Calu3 (cell line): Measurements from ENCODE around the gene SIGMAR1. TPM values are rescaled to one million over a fixed set of nuclear protein-coding genes. Genes with fewer than 3 reads are reported as not detected.

ENCODE experiments used
- BruUV-seq: library from RNA; stranded (reverse); fragments of 400-500 nt; replicated peaks from 2 replicates; lab custom pipeline; 2021; lab: Mats Ljungman, UMichigan
- CTCF ChIA-PET: fragments of 300-600 bp; sonication (Branson Sonifier 250); formaldehyde crosslinking; loops from one replicate; lab custom pipeline; 2022; ENCODE audit warnings: antibody characterized with exemption; lab: Charles Lee
- DNase-seq: peaks from one replicate; pipeline ENCODE4 v3.0.0; 2022
- H3K27ac Mint-ChIP-seq: one replicate; pipeline ENCODE4 v1.8.0; 2022; ENCODE audit warnings: mixed read lengths; ENCODE audit not compliant: unreplicated experiment
- H3K27me3 Mint-ChIP-seq: one replicate; pipeline ENCODE4 v1.8.0; 2022; ENCODE audit warnings: mixed read lengths; ENCODE audit not compliant: unreplicated experiment
- H3K36me3 Mint-ChIP-seq: one replicate; pipeline ENCODE4 v1.8.0; 2022; ENCODE audit warnings: mild to moderate bottlenecking, moderate library complexity, mixed read lengths; ENCODE audit not compliant: insufficient read depth, unreplicated experiment
- H3K4me1 Mint-ChIP-seq: one replicate; pipeline ENCODE4 v1.8.0; 2022; ENCODE audit warnings: mild to moderate bottlenecking, low read depth, mixed read lengths; ENCODE audit not compliant: unreplicated experiment
- H3K4me3 Mint-ChIP-seq: one replicate; pipeline ENCODE4 v1.8.0; 2022; ENCODE audit warnings: mild to moderate bottlenecking, low read depth, moderate library complexity, mixed read lengths; ENCODE audit not compliant: unreplicated experiment
- H3K9me3 Mint-ChIP-seq: one replicate; pipeline ENCODE4 v1.8.0; 2022; ENCODE audit warnings: low read depth, mixed read lengths; ENCODE audit not compliant: unreplicated experiment
- intact Hi-C: fragments of 100-400 bp; cut with micrococcal nuclease; formaldehyde crosslinking; loops from one replicate; pipeline ENCODE4 v1.10.0; 2022; ENCODE audit not compliant: unreplicated experiment
- total RNA-seq: library from RNA; stranded (reverse); gene quantifications from 2 replicates; pipeline ENCODE4 v1.2.3, GENCODE V29; 2022
- TF ChIP-seq, protein P1 (sequence below): fragments of 200-600 bp; IDR thresholded peaks from one replicate; pipeline ENCODE4 v1.8.0; 2022; ENCODE audit warnings: antibody characterized with exemption; ENCODE audit not compliant: unreplicated experiment

SIGMAR1 gene
- total RNA-seq, 1 experiment from 2014 or later, result 65.6 TPM

DNA sequence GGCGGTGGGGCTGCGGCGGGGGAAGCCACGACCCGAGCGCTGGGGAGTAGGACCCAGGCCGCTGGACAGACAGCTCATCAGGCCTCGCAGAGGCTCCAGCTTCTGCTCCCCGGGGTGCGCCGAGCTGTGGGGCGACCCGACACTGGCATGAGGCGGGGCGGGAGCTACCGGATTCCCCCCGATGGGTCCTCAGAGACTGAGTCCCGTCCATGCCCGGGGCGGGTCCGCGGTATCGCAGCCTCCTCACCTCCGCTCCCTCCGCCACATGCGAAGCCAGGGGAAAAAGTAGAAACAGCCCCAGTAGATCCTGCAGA lies 27.4 kb upstream of the SIGMAR1 start:
- BruUV-seq, result no TSS peak
- Mint-ChIP-seq H3K9me3 (no peaks in the 10 kb centered on the region), H3K27ac (no peak overlapping the region), H3K36me3 (peaks cover 15% of the 10 kb centered on the region), H3K4me3 (peak overlapping the region; percentile 68), H3K4me1 (no peaks in the 10 kb centered on the region), H3K27me3 (peaks cover 12% of the 10 kb centered on the region)
- TF ChIP-seq, protein P1, sequence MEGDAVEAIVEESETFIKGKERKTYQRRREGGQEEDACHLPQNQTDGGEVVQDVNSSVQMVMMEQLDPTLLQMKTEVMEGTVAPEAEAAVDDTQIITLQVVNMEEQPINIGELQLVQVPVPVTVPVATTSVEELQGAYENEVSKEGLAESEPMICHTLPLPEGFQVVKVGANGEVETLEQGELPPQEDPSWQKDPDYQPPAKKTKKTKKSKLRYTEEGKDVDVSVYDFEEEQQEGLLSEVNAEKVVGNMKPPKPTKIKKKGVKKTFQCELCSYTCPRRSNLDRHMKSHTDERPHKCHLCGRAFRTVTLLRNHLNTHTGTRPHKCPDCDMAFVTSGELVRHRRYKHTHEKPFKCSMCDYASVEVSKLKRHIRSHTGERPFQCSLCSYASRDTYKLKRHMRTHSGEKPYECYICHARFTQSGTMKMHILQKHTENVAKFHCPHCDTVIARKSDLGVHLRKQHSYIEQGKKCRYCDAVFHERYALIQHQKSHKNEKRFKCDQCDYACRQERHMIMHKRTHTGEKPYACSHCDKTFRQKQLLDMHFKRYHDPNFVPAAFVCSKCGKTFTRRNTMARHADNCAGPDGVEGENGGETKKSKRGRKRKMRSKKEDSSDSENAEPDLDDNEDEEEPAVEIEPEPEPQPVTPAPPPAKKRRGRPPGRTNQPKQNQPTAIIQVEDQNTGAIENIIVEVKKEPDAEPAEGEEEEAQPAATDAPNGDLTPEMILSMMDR, result no peak
- CTCF ChIA-PET, result interaction anchor here (0.6 to 1.0 kb wide), 4 partner anchors 13 to 983 kb away, joined by 3 to 7 read pairs (median 5); partner anchors contain the start of genes GALT and IL11RA
- DNase-seq, result no peak
- intact Hi-C loops, result no loop called here

DNA sequence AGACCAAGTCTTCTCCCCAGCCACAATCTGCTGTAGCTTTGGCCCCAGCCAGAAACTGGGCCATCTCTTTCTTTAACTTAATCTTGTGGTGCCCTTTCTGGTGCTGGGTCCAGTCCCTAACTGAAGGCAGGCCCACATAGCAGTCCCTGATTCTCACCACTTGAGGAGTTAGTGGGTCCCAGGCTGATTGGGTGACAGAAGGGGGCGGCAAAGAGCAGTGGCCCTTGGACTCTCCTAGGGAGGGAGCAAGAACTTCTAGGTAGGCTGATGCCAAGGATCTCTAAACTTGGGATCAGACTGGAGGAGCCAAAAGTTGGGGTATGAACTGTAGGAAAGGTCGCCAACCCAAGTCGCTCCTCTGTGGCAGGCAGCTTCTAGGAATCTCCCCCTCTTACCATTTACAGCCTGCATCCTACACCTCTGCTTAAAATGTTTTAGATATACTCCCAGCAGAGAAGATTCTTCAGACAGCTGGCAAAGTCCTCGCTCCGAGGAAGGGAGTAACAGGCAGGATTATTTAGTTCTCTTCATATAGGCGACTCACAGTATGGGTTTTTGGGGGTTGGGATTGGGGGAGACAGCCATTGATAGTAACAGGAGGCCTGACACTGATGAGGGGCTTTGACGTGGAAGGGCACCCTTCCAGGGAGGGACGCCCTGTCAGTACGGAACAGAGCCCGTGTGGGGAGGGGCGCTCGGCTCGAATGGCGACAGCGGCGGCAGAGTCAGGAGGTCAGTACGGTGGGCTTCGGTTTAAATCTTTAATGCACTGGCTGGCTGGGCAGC lies 26.9 kb upstream of the SIGMAR1 start:
- CTCF ChIA-PET, result interaction anchor here (1.0 kb wide), 2 partner anchors 12 to 18 kb away, joined by 4 to 6 read pairs; partner anchors contain the start of genes GALT and IL11RA
- intact Hi-C loops, result no loop called here
- H3K27ac Mint-ChIP-seq, result no peak overlapping the region
- H3K9me3 Mint-ChIP-seq, result no peaks in the 10 kb centered on the region
- H3K4me3 Mint-ChIP-seq, result peak overlapping the region; percentile 68
- BruUV-seq, result no TSS peak
- TF ChIP-seq, protein P1, result peak; percentile 66
- peaks cover 8% of the 10 kb centered on the region for H3K27me3 Mint-ChIP-seq
- no peaks in the 10 kb centered on the region for H3K4me1 Mint-ChIP-seq
- peak; percentile 71 for DNase-seq
- peaks cover 15% of the 10 kb centered on the region for H3K36me3 Mint-ChIP-seq

DNA sequence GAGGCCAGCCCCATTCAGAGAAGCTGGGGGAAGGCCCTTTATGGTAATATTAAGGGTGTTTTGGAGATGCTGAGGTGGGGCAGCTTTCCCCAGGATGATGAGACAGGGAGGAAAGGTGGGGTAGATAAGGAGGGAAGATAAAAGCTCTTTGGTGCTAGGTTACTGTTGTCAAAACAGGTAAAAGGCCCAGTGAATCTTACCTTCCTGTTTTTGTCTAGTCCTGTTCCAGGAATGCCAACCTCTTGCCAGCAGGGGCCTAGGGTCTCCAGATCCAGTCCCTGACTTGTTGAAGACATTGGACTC lies 25.7 kb upstream of the SIGMAR1 start:
- CTCF ChIA-PET, result no interaction called here

DNA sequence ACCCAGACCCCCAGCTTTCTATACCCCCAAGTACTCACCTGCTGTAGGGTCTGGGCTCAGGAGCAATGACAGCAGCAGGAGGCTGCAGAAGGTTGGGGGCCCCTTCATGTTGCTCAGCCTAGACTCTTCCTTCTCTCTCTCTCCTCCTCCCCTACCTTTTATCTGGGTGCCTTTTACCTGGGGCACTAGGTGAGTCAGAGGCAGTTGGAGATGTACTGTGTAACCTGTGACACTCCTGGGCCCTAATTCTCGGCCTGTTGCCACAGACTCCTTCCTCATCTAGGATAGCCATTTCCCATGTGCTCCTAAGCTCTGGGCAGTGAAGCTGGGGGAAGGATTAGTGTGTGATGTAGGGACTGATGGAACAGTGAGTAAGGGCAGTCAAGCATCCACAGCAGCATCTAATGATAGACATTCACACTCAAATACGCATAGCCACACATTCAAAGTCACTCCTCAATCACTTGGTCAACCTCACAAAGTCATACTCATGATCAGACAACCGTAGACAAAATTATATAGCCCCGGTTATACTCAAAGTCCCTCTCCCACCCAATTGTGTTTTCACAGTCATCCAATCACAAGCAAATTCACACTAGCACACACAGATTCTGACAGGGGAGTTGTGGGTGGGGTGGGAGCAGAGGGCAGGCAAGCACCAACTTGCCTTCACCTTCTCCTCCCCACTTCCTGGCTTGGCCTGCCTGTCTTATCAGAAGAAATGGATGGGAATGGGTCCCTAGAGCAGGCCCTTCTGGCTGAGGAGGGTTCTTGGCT lies 25.1 kb upstream of the SIGMAR1 start, which contains the start of gene CCL27:
Gene CCL27, minus strand, starts transcription at position 132 of the 777 bp plus-strand sequence. Its CDS starts 24 bp downstream, at position 108.
- H3K27me3 Mint-ChIP-seq, result no peaks in the 10 kb centered on the region
- no peak within 1 kb of the TSS for H3K27ac Mint-ChIP-seq
- TF ChIP-seq, protein P1, result no peak
- peaks cover 15% of the 10 kb centered on the region for H3K36me3 Mint-ChIP-seq
- intact Hi-C loops, result no loop called here
- H3K9me3 Mint-ChIP-seq, result no peaks in the 10 kb centered on the region
- BruUV-seq, result no TSS peak
- no peak within 1 kb of the TSS for H3K4me3 Mint-ChIP-seq
- CTCF ChIA-PET, result interaction anchor here (0.6 kb wide), 1 partner anchor 377 kb away, joined by 4 read pairs; no protein-coding TSS in a partner anchor
- no peaks in the 10 kb centered on the region for H3K4me1 Mint-ChIP-seq
- no peak for DNase-seq

More for the DNA sequence above, 25.7 kb upstream of the SIGMAR1 start:
- H3K4me3 Mint-ChIP-seq, result no peak overlapping the region
- H3K27me3 Mint-ChIP-seq, result no peaks in the 10 kb centered on the region
- no peaks in the 10 kb centered on the region for H3K4me1 Mint-ChIP-seq
- no peak for DNase-seq
- peaks cover 15% of the 10 kb centered on the region for H3K36me3 Mint-ChIP-seq
- BruUV-seq, result no TSS peak
- H3K27ac Mint-ChIP-seq, result no peak overlapping the region
- H3K9me3 Mint-ChIP-seq, result no peaks in the 10 kb centered on the region
- intact Hi-C loops, result no loop called here
- TF ChIP-seq, protein P1, result no peak
